HEK293 (cell line): ENCODE data around the gene DPT.

ENCODE experiments used
- CTCF ChIA-PET: fragments of 350-600 bp; formaldehyde crosslinking; extraction: SDS; loops from one replicate; lab custom pipeline; 2021; ENCODE audit warnings: antibody characterized with exemption; lab: Yijun Ruan, JAX
- POLR2A ChIA-PET: fragments of 300-600 bp; formaldehyde crosslinking; extraction: SDS; loops from one replicate; lab custom pipeline; 2020; ENCODE audit warnings: antibody characterized with exemption, inconsistent platforms; lab: Yijun Ruan, JAX
- H3K27ac ChIP-seq: fragments of 200-500 bp; sonication (Bioruptor generic); 2 replicates; pipeline ENCODE4 v1.5.1; 2014; ENCODE audit warnings: low read depth, low read length, control low read depth, inconsistent platforms; ENCODE audit errors: extremely low read depth
- H3K36me3 ChIP-seq, 2 experiments: fragments of 200-500 bp in 1 of 2; sonication (Bioruptor generic) in 1 of 2; 1 replicate in 1 of 2; 2 replicates in 1 of 2; pipeline ENCODE4 v1.5.1; 2014 to 2017; ENCODE audit warnings: inconsistent platforms in 2 of 2, low read length in 2 of 2; ENCODE audit not compliant: control insufficient read depth in 2 of 2, insufficient read depth in 1 of 2
- H3K4me1 ChIP-seq: fragments of 200-500 bp; sonication (Bioruptor generic); 2 replicates; pipeline ENCODE4 v1.5.1; 2014; ENCODE audit warnings: mild to moderate bottlenecking, low read length, inconsistent platforms; ENCODE audit not compliant: control insufficient read depth, insufficient read depth
- H3K4me3 ChIP-seq: 2 replicates; pipeline ENCODE4 v1.5.1; 2011; ENCODE audit warnings: low read depth, mild to moderate bottlenecking, control low read depth, low read length, moderate library complexity
- H3K9me3 ChIP-seq: fragments of 200-500 bp; sonication (Bioruptor generic); 2 replicates; pipeline ENCODE4 v1.5.1; 2014; ENCODE audit warnings: low read depth, low read length, inconsistent platforms; ENCODE audit not compliant: control insufficient read depth, insufficient read depth
- EGR2 ChIP-seq: fragments of 450-650 bp; formaldehyde crosslinking; IDR thresholded peaks from 2 replicates; pipeline ENCODE4 v1.5.1; 2016; ENCODE audit warnings: low read depth, missing biosample characterization, missing genetic modification characterization
- GLIS1 ChIP-seq: fragments of 450-650 bp; formaldehyde crosslinking; IDR thresholded peaks from 2 replicates; pipeline ENCODE4 v1.5.1; 2016; ENCODE audit warnings: missing biosample characterization, missing genetic modification characterization
- HOXA7 ChIP-seq: sonication (generic); formaldehyde crosslinking; IDR thresholded peaks from 2 replicates; pipeline ENCODE4 v1.8.1; 2022; ENCODE audit warnings: missing genetic modification reagents, borderline replicate concordance
- KLF10 ChIP-seq: fragments of 450-650 bp; IDR thresholded peaks from 2 replicates; pipeline ENCODE4 v1.5.1; 2018; ENCODE audit warnings: missing biosample characterization, mild to moderate bottlenecking, missing genetic modification characterization
- OSR2 ChIP-seq: fragments of 450-650 bp; formaldehyde crosslinking; IDR thresholded peaks from 2 replicates; pipeline ENCODE4 v1.5.1; 2016; ENCODE audit warnings: missing biosample characterization, missing genetic modification characterization
- PRDM4 ChIP-seq: fragments of 450-650 bp; formaldehyde crosslinking; IDR thresholded peaks from 2 replicates; pipeline ENCODE4 v1.5.1; 2017; ENCODE audit warnings: missing biosample characterization, missing genetic modification characterization
- SCRT1 ChIP-seq: fragments of 450-650 bp; formaldehyde crosslinking; IDR thresholded peaks from 2 replicates; pipeline ENCODE4 v1.5.1; 2016; ENCODE audit warnings: missing biosample characterization, missing genetic modification characterization, borderline replicate concordance
- SETDB1 ChIP-seq: IDR thresholded peaks from one replicate; pipeline ENCODE4 v1.6.1; 2017; ENCODE audit warnings: mild to moderate bottlenecking, low read length, moderate library complexity, mixed read lengths; ENCODE audit not compliant: insufficient read length
- SP7 ChIP-seq: fragments of 450-650 bp; formaldehyde crosslinking; IDR thresholded peaks from 2 replicates; pipeline ENCODE4 v1.5.1; 2016; ENCODE audit warnings: missing biosample characterization, missing genetic modification characterization
- TRIM28 ChIP-seq: IDR thresholded peaks from 2 replicates; pipeline ENCODE4 v1.6.1; 2011; ENCODE audit warnings: low read length, control low read depth, borderline replicate concordance
- ZFHX2 ChIP-seq: fragments of 450-650 bp; formaldehyde crosslinking; conservative IDR thresholded peaks from 2 replicates; pipeline ENCODE4 v1.5.1; 2016; ENCODE audit warnings: missing biosample characterization, missing genetic modification characterization
- ZNF138 ChIP-seq: fragments of 450-650 bp; formaldehyde crosslinking; IDR thresholded peaks from 2 replicates; pipeline ENCODE4 v1.5.1; 2016; ENCODE audit warnings: missing biosample characterization, missing genetic modification characterization, borderline replicate concordance
- ZNF26 ChIP-seq: fragments of 450-650 bp; formaldehyde crosslinking; IDR thresholded peaks from 2 replicates; pipeline ENCODE4 v1.5.1; 2016; ENCODE audit warnings: missing biosample characterization, missing genetic modification characterization
- ZNF311 ChIP-seq: fragments of 450-650 bp; formaldehyde crosslinking; IDR thresholded peaks from 2 replicates; pipeline ENCODE4 v1.5.1; 2017; ENCODE audit warnings: missing biosample characterization, missing genetic modification characterization, borderline replicate concordance
- ZNF341 ChIP-seq: fragments of 450-650 bp; formaldehyde crosslinking; IDR thresholded peaks from 2 replicates; pipeline ENCODE4; 2016; ENCODE audit warnings: low read depth, missing biosample characterization, missing genetic modification characterization
- ZNF354C ChIP-seq: fragments of 450-650 bp; formaldehyde crosslinking; IDR thresholded peaks from 2 replicates; pipeline ENCODE4 v1.5.1; 2016; ENCODE audit warnings: missing biosample characterization, missing genetic modification characterization, low read depth, borderline replicate concordance
- ZNF473 ChIP-seq: fragments of 450-650 bp; formaldehyde crosslinking; IDR thresholded peaks from 2 replicates; pipeline ENCODE4 v1.5.1; 2017; ENCODE audit warnings: missing biosample characterization, missing genetic modification characterization
- ZNF521 ChIP-seq: fragments of 450-650 bp; formaldehyde crosslinking; IDR thresholded peaks from 2 replicates; pipeline ENCODE4 v1.5.1; 2017; ENCODE audit warnings: missing biosample characterization, mild to moderate bottlenecking, missing genetic modification characterization
- ZNF596 ChIP-seq: fragments of 450-650 bp; IDR thresholded peaks from 2 replicates; pipeline ENCODE4 v1.5.0; 2018; ENCODE audit warnings: missing biosample characterization, mild to moderate bottlenecking, missing genetic modification characterization, moderate library complexity
- ZNF621 ChIP-seq: fragments of 450-650 bp; formaldehyde crosslinking; IDR thresholded peaks from 2 replicates; pipeline ENCODE4 v1.5.1; 2017; ENCODE audit warnings: missing biosample characterization, missing genetic modification characterization
- ZNF677 ChIP-seq: fragments of 450-650 bp; IDR thresholded peaks from 2 replicates; pipeline ENCODE4 v1.5.0; 2018; ENCODE audit warnings: missing biosample characterization, mild to moderate bottlenecking, missing genetic modification characterization, moderate library complexity
- ZNF707 ChIP-seq: fragments of 450-650 bp; formaldehyde crosslinking; IDR thresholded peaks from 2 replicates; pipeline ENCODE4 v1.5.1; 2016; ENCODE audit warnings: missing biosample characterization, missing genetic modification characterization
- ZNF837 ChIP-seq: fragments of 450-650 bp; formaldehyde crosslinking; IDR thresholded peaks from 2 replicates; pipeline ENCODE4 v1.5.1; 2016; ENCODE audit warnings: missing biosample characterization, missing genetic modification characterization
- TF ChIP-seq, protein P1 (sequence below): fragments of 450-650 bp; formaldehyde crosslinking; IDR thresholded peaks from 2 replicates; pipeline ENCODE4 v1.5.1; 2016; ENCODE audit warnings: missing biosample characterization, missing genetic modification characterization
- TF ChIP-seq, protein P2 (sequence below): fragments of 450-650 bp; formaldehyde crosslinking; IDR thresholded peaks from 2 replicates; pipeline ENCODE4; 2016; ENCODE audit warnings: missing biosample characterization, missing genetic modification characterization
- TF ChIP-seq, protein P3 (sequence below): fragments of 450-650 bp; formaldehyde crosslinking; IDR thresholded peaks from 2 replicates; pipeline ENCODE4 v1.5.1; 2017; ENCODE audit warnings: missing biosample characterization, missing genetic modification characterization

Gene DPT

DNA sequence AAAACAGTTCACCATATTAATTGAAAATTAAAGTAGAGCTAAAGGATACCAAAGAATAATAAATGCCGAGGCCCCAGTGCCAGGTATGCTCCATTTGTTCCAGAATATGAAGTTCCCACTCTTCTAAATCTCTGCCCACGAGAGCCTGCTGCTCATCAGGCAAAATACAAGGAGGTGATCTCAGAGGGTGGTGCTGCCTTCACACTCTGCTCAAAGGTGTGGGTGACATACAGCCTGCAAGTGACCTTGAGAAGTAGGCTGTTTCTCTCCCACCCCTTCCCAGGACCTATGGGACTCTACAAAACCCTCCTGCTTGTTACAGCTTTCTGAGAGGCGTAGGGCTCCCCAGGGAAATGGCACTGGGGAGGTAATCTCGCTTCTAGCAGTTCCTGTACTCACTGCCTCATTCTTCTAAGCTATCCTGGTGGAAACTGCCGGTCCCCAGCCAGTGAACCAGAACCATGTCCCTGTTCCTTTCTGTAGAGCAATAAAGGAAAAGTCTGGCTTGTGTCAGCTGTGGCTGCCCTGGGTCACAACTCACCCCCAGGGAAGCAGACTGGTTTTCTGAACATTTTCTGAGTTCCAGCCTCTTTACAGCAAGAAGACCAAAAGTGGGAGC is 26.9 kb upstream of the DPT start:
- no peak overlapping the region for H3K4me3 ChIP-seq
- H3K9me3 ChIP-seq, result no peaks in the 10 kb centered on the region
- no peaks in the 10 kb centered on the region for H3K36me3 ChIP-seq
- POLR2A ChIA-PET, result no interaction called here
- no peak overlapping the region for H3K27ac ChIP-seq
- H3K4me1 ChIP-seq, result peaks cover 15% of the 10 kb centered on the region
- CTCF ChIA-PET, result interaction anchor here (0.8 kb wide), 1 partner anchor 151 kb away, joined by 5 read pairs; no protein-coding TSS in a partner anchor
- peak; percentile 58 for TF ChIP-seq GLIS1 (tag by site-specific recombination)
- TF ChIP-seq ZFHX2 (tag by site-specific recombination), result peak; percentile 84
- no peak for TF ChIP-seq ZNF26 (tag by site-specific recombination)
- no peak for TF ChIP-seq OSR2 (tag by site-specific recombination)
- 0 out of 2 replicates have a peak, but pooled peaks have one; percentile 27 for TF ChIP-seq ZNF341
- TF ChIP-seq PRDM4, result 0 out of 2 replicates have a peak, but pooled peaks have one; percentile 13
- peak; percentile 93 for TF ChIP-seq EGR2 (tag by site-specific recombination)
- no peak for TF ChIP-seq ZNF596 (tag by site-specific recombination)
- TF ChIP-seq, protein P1, sequence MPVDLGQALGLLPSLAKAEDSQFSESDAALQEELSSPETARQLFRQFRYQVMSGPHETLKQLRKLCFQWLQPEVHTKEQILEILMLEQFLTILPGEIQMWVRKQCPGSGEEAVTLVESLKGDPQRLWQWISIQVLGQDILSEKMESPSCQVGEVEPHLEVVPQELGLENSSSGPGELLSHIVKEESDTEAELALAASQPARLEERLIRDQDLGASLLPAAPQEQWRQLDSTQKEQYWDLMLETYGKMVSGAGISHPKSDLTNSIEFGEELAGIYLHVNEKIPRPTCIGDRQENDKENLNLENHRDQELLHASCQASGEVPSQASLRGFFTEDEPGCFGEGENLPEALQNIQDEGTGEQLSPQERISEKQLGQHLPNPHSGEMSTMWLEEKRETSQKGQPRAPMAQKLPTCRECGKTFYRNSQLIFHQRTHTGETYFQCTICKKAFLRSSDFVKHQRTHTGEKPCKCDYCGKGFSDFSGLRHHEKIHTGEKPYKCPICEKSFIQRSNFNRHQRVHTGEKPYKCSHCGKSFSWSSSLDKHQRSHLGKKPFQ (tag by site-specific recombination), result no peak
- no peak for TF ChIP-seq SP7 (tag by site-specific recombination)

DNA sequence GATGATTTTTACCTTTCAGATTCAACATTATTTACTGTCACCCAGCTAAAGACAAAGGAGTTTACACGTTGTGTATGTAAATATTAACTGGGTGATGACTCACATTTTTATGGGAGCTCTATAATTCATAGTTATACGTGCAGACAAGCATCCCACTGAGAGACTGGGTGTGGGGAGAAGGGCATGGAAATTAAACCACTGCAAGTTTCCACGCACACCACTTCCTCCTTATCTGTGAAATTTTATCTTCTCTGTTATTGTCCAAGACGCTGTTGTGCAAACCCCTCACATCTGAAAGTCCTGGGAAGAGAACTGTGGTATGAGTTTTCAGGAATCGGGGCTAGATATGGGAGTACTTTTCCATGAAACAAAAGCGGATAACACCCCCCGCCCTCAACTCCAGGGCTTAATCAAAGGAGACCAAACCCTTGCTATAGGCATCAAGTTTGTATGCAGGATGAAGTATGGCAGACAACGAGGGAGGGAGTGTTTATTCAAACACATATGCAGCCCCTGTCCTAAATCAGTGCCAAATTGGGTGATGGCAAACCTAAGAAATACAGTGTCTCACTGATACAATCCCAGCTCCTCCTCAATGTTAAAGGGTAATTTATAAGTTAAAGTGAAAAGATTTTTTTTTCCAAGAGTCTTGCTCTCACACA is 23.3 kb upstream of the DPT start:
- no peak overlapping the region; the same call in 1 of the 2 replicates for H3K27ac ChIP-seq
- peaks cover 18% of the 10 kb centered on the region for H3K4me1 ChIP-seq
- ChIA-PET POLR2A (no interaction called here), CTCF (interaction anchor here (0.7 kb wide), 1 partner anchor 160 kb away, joined by 3 read pairs; no protein-coding TSS in a partner anchor)
- H3K36me3 ChIP-seq, result no peaks in the 10 kb centered on the region
- H3K9me3 ChIP-seq, result no peaks in the 10 kb centered on the region
- H3K4me3 ChIP-seq, result no peak overlapping the region
- TF ChIP-seq ZFHX2 (tag by site-specific recombination) (peak; percentile 80), SP7 (tag by site-specific recombination) (peak; percentile 96), ZNF354C (no peak), ZNF621 (no peak), ZNF311 (tag by site-specific recombination) (no peak), HOXA7 (CRISPR knock-in tag) (no peak), SCRT1 (tag by site-specific recombination) (no peak), TRIM28 (no peak), ZNF677 (tag by site-specific recombination) (no peak), ZNF837 (no peak), ZNF596 (tag by site-specific recombination) (no peak), ZNF138 (no peak), KLF10 (tag by site-specific recombination) (0 out of 2 replicates have a peak, but pooled peaks have one; percentile 31), ZNF521 (tag by site-specific recombination) (no peak), ZNF707 (tag by site-specific recombination) (no peak), ZNF473 (tag by site-specific recombination) (no peak), SETDB1 (no peak)
- TF ChIP-seq, protein P2, sequence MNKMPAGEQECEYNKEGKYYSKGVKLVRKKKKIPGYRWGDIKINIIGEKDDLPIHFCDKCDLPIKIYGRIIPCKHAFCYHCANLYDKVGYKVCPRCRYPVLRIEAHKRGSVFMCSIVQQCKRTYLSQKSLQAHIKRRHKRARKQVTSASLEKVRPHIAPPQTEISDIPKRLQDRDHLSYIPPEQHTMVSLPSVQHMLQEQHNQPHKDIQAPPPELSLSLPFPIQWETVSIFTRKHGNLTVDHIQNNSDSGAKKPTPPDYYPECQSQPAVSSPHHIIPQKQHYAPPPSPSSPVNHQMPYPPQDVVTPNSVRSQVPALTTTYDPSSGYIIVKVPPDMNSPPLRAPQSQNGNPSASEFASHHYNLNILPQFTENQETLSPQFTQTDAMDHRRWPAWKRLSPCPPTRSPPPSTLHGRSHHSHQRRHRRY (tag by site-specific recombination), result no peak
- TF ChIP-seq, protein P3, sequence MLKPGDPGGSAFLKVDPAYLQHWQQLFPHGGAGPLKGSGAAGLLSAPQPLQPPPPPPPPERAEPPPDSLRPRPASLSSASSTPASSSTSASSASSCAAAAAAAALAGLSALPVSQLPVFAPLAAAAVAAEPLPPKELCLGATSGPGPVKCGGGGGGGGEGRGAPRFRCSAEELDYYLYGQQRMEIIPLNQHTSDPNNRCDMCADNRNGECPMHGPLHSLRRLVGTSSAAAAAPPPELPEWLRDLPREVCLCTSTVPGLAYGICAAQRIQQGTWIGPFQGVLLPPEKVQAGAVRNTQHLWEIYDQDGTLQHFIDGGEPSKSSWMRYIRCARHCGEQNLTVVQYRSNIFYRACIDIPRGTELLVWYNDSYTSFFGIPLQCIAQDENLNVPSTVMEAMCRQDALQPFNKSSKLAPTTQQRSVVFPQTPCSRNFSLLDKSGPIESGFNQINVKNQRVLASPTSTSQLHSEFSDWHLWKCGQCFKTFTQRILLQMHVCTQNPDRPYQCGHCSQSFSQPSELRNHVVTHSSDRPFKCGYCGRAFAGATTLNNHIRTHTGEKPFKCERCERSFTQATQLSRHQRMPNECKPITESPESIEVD (tag by site-specific recombination), result peak; percentile 83
